ENCODE results near the gene AK3. TPM values are rescaled to one million over a fixed set of nuclear protein-coding genes. Genes with fewer than 3 reads are reported as not detected.

The AK3 gene
- total and polyA plus RNA-seq, 9 of the 15 experiments (the other 6 are each of a cell fraction or from before 2014, with no cell fraction given): 12.2 to 78.6 (median 41.8) TPM

DNA sequence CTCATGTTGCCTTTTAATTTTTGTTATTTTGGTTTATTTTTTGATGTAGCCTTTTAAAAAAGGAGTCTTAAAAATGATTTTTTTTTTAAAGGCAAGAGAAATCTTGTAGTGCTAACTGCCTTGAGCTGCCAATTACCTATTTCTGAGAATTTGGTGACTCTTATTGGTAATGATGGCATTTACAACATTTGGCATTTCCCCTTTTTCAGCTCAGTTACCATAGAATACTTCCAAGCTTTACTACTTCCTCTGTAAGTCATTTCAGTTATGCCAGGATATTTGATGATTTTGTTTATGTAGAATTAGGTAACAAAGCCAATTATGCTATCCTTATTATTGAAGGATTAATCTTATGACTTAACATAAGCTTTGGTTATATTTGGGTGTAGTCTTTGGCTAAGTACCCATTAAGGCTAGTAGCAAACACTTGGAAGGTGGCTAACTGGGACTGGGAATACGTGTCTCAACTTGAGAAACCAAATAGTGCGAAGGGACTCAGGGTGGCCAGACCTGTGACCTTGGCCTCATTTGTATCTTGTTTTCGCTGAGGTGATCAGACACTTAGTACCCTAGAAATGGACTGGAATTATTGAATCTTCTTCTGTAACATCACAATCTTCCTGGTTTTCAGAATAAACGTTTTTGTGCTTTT is 33.9 kb downstream of the AK3 start:
- ChIA-PET POLR2A (interaction anchor here (0.6 kb wide), 1 partner anchor 89 kb away, joined by 4 read pairs; no protein-coding TSS in a partner anchor), CTCF (ENCODE audit: low intra/inter-chr PET ratio) (no interaction called here)
- FAIRE-seq: no peak

More for the DNA sequence above, 33.9 kb downstream of the AK3 start:
- no TSS peak for BruUV-seq (replicated peaks)
- in situ Hi-C loops (cut with MboI): no loop called here
- H3K4me3 ChIP-seq: no peak overlapping the region
- no peak overlapping the region for H3K9ac ChIP-seq (ENCODE audit: insufficient read depth in 1 of 2, low read depth in 2 of 2, low read length in 2 of 2)
- peaks cover 73% of the 10 kb centered on the region; the same call in 2 of the 3 replicates for H3K36me3 ChIP-seq (ENCODE audit: control insufficient read depth, insufficient read depth, low read length)
- H3K4me2 ChIP-seq (ENCODE audit: insufficient read depth, low read length): no peak overlapping the region
- 0 out of 3 replicates have a peak overlapping the region, but pooled peaks have one; percentile 22 for H3K27ac ChIP-seq (ENCODE audit: extremely low read depth, low read depth, low read length)
- DNase-seq (ENCODE audit: extremely low read depth in 1 of 4, low spot score in 3 of 4) (no peak), ATAC-seq (no peak)
- H3K4me1 ChIP-seq (replicated peaks in 1 of 2; ENCODE audit: control insufficient read depth in 2 of 2, insufficient read depth in 2 of 2, low read length in 2 of 2): no peaks in the 10 kb centered on the region
- WGBS (ENCODE audit: insufficient coverage, low coverage, missing lambda C conversion rate): 51% methylated on average over 4 of the region's 4 CpGs
- TF ChIP-seq, protein P1, sequence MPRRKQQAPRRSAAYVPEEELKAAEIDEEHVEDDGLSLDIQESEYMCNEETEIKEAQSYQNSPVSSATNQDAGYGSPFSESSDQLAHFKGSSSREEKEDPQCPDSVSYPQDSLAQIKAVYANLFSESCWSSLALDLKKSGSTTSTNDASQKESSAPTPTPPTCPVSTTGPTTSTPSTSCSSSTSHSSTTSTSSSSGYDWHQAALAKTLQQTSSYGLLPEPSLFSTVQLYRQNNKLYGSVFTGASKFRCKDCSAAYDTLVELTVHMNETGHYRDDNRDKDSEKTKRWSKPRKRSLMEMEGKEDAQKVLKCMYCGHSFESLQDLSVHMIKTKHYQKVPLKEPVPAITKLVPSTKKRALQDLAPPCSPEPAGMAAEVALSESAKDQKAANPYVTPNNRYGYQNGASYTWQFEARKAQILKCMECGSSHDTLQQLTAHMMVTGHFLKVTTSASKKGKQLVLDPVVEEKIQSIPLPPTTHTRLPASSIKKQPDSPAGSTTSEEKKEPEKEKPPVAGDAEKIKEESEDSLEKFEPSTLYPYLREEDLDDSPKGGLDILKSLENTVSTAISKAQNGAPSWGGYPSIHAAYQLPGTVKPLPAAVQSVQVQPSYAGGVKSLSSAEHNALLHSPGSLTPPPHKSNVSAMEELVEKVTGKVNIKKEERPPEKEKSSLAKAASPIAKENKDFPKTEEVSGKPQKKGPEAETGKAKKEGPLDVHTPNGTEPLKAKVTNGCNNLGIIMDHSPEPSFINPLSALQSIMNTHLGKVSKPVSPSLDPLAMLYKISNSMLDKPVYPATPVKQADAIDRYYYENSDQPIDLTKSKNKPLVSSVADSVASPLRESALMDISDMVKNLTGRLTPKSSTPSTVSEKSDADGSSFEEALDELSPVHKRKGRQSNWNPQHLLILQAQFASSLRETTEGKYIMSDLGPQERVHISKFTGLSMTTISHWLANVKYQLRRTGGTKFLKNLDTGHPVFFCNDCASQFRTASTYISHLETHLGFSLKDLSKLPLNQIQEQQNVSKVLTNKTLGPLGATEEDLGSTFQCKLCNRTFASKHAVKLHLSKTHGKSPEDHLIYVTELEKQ (CRISPR knock-in tag; IDR thresholded peaks at IDR 0.05): no peak
- no peak for TF ChIP-seq TEAD1 (CRISPR knock-in tag; IDR thresholded peaks at IDR 0.05)
- TF ChIP-seq, protein P2, sequence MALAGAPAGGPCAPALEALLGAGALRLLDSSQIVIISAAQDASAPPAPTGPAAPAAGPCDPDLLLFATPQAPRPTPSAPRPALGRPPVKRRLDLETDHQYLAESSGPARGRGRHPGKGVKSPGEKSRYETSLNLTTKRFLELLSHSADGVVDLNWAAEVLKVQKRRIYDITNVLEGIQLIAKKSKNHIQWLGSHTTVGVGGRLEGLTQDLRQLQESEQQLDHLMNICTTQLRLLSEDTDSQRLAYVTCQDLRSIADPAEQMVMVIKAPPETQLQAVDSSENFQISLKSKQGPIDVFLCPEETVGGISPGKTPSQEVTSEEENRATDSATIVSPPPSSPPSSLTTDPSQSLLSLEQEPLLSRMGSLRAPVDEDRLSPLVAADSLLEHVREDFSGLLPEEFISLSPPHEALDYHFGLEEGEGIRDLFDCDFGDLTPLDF (CRISPR knock-in tag; IDR thresholded peaks at IDR 0.05): no peak
- TF ChIP-seq ZNF384 (IDR thresholded peaks at IDR 0.05; ENCODE audit: low read depth, low read length): no peak
- TF ChIP-seq ZNF41 (CRISPR knock-in tag; conservative IDR thresholded peaks at IDR 0.05): no peak
- no peak for TF ChIP-seq NCOA4 (IDR thresholded peaks at IDR 0.05; ENCODE audit: partially characterized antibody)
- TF ChIP-seq ARID2 (IDR thresholded peaks at IDR 0.05): no peak
- no peaks in the 10 kb centered on the region for H4K20me1 ChIP-seq (replicated peaks; ENCODE audit: control insufficient read depth, insufficient read depth, low read length)
- no peak overlapping the region for H2AFZ ChIP-seq (ENCODE audit: low read depth, low read length)
- no peaks in the 10 kb centered on the region for H3K9me1 ChIP-seq (ENCODE audit: control insufficient read depth, insufficient read depth, low read length)
- H3K9me3 ChIP-seq (replicated peaks; ENCODE audit: control insufficient read depth, insufficient read depth, low read depth, low read length): no peaks in the 10 kb centered on the region
- H3K79me2 ChIP-seq (ENCODE audit: control insufficient read depth, insufficient read depth, low read length): no peaks in the 10 kb centered on the region
- intact Hi-C loops (cut with micrococcal nuclease): no loop called here
- no peaks in the 10 kb centered on the region for H3K27me3 ChIP-seq (ENCODE audit: control insufficient read depth in 2 of 2, insufficient read depth in 2 of 2, low read length in 2 of 2)

All from K562 (cell line).